HG03571 (cell line): ENCODE measurements around the gene TIMM29.

Experiments used
- ATAC-seq: cut with Tn5 transposase; IDR thresholded peaks from one replicate; pipeline ENCODE4 v1.9.1; 2021; ENCODE audit not compliant: unreplicated experiment

The TIMM29 gene

DNA sequence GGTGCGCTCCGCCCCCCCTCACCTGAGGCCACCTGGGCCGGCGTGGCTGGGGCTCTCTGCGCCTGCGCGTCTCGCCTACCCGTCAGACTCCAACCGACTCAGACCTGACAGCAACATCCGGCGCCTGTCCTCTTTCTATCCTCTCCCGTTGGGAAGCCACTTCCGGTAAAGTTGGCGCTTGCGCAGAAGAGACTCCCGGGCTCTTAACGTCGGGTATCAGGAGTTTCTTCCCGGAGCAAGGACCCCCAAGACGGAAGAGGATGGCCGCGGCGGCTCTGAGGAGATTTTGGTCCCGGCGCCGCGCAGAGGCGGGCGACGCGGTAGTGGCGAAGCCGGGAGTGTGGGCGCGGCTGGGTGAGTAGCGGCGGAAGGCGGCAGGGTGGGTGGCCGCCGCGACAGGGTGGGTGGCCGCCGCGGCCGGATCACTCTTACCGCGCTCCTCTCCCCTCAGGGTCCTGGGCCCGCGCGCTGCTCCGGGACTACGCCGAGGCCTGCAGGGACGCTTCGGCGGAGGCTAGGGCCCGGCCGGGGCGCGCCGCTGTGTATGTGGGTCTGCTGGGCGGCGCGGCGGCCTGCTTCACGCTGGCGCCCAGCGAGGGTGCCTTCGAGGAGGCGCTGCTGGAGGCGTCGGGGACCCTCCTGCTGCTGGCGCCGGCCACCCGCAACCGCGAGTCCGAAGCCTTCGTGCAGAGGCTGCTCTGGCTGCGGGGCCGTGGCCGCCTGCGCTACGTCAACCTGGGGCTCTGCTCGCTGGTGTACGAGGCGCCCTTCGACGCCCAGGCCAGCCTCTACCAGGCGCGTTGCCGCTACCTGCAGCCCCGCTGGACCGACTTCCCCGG, at the start of gene TIMM29, which contains the start of gene YIPF2:
TSS of gene TIMM29 (plus strand) at position 249 of the 839 bp plus-strand sequence. CDS start at position 261, 12 bp downstream.
TSS of gene YIPF2 (minus strand) at position 77 of the 839 bp plus-strand sequence. CDS start 229 bp downstream, outside the sequence.
- ATAC-seq, result peak; percentile 51

DNA sequence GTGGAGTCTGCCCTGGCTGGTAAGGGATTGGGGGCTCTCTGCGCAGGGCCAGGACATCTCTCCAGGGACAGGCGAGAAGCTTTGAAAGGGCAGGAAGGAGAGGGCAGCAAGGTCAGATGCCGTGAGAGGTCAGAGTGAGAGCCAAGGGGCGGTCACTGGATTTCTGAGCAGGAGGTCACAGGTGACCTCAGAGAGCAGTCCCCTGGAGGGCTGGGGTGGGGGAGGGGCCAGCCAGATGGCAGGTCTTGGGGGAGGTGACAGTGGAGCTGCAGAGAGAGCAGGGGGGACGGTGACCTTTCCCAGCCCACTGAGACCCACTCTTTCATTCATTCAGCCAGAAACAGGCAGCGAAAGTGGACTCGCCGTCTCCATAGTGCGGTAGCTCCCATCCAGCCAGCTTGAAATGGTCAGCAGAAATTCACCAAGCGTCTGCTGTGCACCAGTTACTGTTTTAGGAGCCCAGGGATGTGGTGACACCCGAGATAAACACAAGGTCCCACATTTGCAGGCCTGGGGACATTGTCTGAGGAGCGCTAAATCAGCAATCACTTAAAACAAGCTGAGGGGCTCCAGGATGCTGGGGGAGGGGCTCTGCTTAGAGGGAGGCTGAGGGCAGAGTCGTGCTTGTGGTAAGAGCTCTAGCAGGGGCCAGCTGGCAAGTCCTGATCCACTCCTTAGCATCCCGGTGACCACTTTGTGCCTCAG, 47.1 kb upstream of the TIMM29 start:
- no peak for ATAC-seq

DNA sequence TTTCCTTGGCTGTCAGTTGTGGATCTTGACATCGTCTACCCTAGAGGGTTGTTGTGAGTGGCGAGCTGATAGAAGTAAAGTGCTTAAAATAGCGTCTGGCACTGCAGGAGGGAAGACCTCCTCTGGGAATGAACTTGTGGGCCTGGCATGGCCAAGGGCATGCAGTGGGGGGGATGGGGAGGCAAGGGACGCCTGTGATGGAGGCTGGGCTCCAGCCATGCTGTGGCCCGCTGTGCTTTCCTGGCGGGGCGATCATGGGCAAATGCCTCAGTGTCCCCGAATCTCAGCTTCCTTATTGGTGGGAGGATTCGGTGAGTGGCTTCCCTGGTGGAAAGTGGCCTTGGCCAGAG, 46.5 kb upstream of the TIMM29 start:
- no peak for ATAC-seq

DNA sequence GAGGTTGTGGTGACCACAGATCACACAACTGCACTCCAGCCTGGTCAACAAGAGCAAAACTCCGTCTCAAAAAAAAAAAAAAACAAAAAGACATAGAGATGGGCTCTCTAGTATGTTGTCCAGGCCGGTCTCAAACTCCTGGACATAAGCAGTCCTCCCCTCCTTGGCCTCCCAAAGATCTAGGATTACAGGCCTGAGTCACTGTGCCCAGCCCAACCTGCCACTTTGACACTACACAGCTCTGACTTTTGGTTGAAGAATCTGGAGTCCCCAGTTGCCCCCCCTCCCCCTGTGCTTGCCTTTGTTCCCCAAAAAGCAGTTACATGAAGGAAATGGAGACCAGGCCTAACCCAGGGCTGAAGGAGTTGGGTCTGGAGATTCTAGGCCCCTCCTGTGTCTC, 44.3 kb upstream of the TIMM29 start:
- no peak for ATAC-seq

DNA sequence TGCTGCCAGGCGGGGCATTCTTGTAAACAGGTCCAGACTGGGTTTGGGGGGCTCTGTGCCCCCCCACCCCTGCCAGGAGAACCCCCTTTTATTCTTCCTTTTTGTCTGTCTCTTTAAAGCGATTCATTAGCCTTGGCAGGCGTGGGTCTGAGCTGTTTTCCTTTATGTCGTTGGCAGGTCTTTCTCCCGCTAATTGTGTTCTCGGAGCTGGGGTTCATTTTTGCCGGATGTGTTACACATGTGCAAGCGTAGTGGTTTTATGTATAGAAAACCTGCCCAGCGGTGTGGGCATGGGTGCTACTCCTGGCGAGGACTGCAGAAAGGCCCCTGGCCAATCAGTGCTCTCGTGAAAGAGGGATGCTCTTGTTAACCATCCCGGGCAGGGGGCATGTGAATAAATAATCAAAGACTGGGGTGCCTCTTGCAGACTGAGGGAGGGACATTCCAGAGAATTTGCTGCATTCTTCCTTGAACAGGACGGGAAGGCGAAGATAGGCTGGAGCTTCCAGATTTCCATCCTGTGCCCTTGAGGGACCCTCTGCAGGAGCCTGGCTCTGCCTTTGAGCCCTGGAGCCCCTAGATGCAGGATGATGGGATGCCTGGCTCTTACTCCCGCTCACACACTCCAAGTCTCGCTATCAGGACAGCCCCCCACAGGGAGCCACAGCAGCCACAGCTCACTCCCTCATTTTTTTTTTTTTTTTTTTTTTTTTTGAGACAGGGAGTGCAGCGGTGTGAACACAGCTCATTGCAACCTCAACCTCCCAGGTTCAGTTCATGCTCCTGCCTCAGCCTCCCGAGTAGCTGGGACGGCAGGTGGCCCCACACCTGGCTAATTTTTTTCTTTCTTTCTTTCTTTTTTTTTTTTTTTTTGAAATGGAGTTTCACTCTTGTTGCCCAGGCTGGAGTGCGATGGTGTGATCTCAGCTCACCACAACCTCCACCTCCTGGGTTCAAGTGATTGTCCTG, 43.1 kb upstream of the TIMM29 start:
- ATAC-seq, result no peak

DNA sequence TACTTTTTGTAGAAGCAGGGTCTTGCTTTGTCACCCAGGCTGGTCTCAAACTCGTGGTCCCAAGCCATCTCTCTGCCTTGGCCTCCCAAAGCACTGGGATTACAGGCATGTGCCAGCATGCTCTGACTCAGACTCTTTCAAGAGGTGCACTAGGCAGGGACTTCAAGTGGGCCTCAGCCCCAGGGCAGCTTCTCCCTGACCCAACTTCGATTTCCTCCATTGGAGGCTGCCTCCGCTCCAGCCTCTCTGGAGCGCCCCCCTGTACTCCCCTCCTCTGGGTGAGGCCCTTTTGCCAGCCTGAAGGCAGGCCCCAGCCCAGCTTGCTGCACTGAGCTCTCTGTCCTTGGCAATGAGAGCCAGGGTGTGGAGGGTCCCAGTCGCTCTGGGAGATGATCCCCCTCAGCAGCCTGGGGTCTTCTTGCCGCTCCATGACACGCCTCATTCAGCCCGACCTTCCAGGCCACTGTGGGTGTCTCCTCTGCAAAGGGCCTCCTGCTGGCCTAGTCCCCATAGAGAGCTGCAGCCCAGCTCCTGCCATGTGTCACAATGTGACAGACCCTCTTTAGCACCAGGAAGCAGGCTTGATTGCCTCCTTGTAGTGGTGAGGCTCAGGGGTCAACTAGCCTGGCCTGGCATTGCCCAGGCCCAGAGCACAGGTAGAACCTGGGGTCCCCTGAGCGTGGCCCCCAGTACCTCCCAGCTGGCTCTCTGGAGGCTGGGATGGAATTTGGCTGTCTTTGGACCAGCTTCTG, 40.8 kb upstream of the TIMM29 start:
- ATAC-seq, result no peak

DNA sequence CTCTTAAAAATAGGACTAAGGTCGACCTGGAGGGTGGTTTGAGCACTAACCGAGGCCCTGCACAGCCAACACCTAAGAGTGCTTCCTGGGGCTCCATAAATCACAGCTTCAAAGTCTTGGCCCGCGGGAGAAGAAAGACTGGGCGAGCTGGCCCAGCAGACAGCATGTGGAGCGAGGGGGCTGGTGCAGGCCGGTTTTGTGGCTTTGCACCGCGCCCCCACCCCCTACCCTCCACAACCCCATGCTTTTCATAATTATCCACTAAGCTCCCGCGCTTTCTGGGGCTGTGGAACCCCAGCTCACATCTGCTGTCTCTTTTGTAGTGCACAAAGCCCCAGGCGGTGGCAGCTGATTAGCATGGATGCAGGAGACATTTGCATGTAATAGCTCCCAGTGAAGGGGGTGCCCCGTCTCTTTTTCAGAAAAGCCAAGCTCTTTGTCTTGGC, 40.2 kb upstream of the TIMM29 start:
- no peak for ATAC-seq

DNA sequence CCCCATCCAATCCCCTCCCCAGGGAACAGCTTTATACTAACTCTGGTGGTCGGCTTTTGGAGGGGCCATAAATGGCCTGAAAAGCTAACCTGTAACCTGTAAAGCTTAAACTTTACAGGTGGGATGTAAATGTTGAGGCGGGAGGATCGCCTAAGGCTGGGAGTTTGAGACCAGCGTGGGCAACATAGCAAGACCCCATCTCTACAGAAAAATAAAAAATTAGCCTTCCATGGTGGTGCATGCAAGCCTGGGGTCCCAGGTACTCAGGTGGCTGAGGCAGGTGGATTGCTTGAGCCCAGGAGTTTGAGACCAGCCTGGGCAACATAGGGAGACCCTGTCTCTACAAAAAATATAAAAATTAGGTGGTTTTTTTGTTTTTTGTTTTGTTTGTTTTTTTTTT, 38.7 kb upstream of the TIMM29 start:
- no peak for ATAC-seq

DNA sequence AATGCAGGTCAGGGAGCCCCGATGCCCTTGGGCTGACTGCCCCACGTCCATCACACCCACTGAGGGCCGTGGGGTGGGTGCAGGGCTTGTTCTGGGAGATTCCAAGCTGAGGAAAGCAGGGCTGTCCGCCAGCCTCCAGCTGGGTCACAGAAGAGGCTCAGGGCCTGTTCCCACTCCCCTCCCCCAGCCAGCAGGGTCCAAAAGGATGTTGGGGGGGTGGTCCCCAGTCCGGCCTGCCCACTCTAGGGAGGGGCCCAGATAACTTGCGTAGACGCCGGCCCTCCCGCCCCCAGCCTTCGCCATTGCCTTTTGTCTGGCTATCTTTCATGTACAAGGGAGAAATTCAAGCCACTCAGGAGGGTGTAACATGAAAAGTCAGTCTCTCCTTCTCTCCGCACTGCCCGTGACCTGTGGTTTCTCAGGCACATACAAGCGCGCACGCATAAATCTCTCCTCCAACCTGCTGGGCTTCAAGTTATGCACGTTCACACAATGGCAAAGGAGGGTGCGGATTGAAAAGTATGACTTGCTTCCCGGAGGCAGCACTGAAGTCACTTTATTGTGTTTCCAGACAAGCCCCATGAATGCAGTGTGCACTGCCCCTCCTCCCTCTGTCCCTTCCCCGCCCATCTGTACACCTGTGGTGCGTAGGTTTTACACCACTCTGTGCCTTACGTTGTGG, 37.1 kb upstream of the TIMM29 start:
- no peak for ATAC-seq

DNA sequence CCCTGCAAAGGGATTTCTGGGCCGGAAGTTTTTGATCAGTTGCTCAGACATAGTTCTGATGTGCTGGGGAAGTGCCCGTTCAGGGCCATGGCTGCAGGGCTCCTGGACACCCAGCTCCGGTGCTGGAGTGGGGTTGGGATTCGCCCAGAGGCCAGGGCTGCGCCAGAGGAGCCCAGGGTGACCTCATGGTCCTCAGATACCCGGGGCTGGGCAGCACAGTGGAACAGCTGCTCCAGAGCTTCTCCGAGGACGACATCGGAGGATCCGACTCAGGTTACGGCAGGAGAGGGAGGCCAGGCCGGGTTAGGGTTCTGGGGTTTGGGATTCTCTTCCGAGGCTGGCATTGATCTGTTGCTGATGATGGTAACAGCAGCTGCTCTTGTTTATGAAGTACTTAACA, 36.4 kb upstream of the TIMM29 start:
- no peak for ATAC-seq

DNA sequence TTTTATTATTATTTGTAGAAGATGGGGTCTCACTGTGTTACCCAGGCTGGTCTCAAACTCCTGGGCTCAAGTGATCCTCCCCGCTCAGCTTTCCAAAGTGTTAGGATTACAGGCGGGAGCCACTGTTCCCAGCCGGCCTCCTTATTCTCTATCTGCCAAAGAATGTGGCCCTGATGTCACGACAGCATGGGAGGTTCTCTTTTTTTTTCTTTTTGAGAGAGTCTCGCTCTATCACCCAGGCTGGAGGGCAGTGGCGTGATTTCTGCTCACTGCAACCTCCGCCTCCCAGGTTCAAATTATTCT, 33.7 kb upstream of the TIMM29 start:
- ATAC-seq, result no peak

DNA sequence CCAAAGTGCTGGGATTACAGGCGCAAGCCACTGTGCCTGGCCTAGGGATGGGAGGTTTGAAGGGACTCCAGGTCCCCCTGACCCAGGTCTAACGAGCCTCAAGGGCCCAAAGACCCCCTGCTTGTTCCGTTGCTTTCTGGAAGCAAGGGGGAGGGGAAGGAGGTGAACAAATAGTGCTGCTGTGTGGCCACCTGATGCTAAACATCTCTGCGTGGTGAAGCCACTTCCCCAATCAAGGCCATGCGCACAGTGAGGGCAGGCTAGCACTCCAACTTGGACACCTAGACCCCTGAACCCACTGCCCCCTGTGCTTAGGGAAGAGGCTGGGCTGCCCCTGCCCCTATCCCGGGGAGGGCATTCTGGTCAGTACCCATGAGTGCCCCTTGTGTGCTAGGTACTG, 33.2 kb upstream of the TIMM29 start:
- no peak for ATAC-seq

DNA sequence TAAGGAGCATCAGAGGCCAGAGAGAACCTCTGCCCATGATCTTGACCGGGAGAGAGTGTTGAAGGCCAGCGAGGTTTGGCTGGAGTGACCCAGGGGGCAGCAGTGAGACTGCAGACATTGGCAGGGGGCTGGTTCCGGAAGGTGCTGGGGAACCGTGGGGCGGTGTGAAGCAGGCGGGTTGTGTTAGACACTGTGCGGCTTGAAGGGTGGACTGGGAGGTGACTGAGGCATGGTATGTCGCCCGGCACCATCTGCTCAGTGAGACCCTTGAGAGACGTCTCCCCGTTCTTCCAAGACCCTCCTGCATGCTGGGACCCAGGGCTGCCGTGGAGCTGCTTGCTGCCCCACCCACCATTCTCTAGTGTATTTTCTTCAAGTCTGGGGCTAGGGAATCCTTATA, 32.7 kb upstream of the TIMM29 start:
- ATAC-seq, result no peak

DNA sequence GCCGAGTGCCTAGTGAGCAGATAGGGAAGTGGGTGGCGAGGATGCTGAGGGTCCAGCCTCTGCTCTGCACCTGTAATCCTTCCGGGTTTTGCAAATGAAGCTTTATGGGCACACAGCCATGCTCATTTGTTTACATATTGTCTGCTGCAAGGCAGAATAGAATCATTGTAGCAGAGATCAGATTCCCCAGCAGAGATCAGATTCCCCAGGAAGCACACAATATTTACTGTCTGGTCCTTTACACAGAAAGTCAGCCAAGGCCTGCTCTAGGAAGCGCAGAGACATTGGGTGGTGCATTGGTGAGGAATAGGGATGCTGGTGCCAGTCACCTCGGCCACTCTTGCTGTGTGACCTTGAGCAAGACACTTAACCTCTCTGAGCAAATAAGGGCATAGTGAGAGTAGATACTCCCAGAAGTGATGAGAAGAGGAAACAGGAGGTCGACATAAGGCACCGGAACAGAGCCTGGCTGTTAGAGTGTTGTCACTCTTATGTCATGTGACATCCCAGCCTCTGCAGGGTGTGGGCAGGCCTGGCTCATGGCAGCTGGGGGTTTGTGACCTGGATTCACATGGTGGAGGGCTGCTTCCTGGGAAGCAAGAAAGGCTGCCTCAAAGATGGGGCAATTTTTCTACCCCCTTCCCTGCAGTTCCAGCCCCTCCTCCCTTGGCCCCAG, 31.6 kb upstream of the TIMM29 start:
- ATAC-seq, result no peak

DNA sequence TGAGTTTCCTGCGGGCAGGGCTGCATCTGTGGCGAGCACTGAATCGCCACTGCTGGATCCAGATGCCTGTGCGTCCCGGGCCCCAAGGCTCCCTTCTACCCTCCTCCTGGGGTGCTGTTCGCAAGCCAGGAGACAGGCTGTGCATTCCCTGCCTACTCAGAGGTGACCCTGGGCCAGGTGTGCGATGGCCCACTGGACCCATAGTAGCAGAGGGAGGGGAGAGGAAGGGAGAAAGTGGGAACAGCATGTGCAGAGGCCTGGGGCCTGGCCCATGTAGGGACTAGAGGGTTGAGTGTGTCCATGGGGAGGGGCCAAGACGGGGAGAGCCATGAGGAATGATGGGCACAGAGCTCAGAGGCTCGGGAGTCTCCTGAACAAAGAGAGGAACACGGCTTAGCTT, 30.0 kb upstream of the TIMM29 start:
- ATAC-seq, result no peak

DNA sequence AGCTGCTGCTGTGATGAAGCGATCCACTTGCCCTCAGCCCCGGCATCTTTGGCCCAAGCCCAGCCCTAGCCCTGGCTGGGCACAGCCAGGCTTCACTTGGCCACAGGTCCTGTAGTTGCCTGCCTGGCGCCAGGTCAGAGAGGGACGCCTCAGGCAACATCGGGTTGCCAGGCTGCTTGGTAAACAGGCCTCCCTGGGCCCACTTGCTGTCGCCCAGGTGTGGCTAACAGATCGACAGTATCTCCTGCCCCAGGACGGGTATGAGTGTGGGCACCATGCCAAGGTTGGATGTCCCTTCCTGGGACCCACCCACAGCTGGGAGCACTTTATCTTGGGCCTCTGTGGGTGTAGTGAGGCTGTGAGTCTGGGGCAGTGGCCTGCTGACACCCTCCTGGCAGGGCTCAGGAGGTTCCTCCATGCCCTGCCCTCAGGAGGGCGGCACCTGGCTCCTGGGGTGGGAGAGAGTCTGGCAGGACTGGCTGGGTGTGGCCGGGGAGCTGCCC, 29.4 kb upstream of the TIMM29 start:
- ATAC-seq, result no peak

DNA sequence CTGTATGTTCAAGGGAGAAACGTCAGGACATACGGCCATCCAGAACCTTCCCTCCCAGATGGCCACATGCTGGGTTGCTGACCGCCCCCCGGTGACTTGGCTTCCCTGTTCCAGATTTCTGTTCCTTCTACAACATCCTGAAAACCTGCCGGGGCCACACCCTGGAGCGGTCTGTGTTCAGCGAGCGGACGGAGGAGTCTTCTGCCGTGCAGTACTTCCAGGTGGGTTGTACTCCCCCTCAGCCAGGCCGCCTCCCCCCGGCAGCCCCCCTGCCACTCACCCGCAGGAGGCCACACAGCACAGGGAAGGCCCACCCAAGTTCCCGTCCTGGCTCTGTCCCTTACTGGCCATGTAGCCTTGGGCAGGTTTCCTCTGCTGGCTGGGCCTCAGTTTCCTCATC, 20.7 kb upstream of the TIMM29 start:
- no peak for ATAC-seq

DNA sequence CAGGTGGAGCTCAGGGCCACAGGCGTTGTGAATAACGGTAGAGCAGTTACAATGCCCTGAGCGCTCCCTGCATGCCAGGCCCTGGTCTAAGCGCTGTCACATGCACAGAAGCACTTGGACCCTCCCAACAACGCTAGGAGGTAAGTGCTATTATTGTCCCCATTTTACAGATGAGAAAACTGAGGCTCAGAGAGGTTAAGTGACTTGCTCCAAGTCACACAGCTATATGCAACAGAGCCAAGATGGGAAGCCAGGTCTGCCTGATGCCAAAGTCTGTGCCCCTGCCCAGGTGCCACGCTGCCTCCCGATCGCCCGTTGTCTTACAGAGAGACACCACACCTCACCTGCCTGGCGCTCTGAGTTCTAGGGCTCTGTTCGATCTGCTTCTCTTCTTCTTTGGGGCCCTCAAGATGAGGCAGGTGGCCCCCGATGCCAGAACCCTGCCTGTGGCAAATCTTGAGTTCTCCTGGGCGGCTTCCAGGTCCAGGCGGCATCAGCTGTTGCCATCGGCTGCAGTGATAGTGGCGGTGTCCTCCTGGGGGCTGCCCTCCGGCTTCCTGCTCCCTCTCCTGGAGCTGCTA, 20.1 kb upstream of the TIMM29 start:
- ATAC-seq, result no peak
